Stimulated activated CD4-positive, alpha-beta T cell treated with anti-CD3 and anti-CD28 coated beads, Interleukin-4, amount 100 ng/mL, for 24 hours (primary cell): Measurements from ENCODE around the gene SRSF2.
"Not testable (repeated sequence)": the region's sequence is repeated elsewhere in the genome, so short reads cannot be mapped to it uniquely, and the experiment has no call there.

Experiments
- DNase-seq: peaks from one replicate; pipeline ENCODE4 v3.0.0-alpha.2; 2020

Gene SRSF2

DNA sequence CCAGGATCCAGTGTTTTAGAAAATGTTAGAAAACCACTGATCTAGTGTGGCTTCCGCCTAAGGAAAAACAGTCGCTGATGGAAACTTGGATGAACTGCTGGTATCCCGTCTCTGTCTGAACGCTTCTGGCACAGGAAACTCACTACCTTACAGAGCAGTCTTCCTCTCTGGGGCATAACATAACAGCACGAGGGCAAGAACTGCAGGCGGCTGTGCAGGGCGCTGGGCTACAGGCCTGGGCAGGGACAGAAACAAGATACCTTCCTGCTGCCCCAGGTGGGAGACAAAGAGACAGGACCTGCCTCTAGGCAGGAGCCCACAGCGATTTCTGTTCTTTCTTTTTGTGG lies 36.9 kb downstream of the SRSF2 start:
- no peak for DNase-seq

DNA sequence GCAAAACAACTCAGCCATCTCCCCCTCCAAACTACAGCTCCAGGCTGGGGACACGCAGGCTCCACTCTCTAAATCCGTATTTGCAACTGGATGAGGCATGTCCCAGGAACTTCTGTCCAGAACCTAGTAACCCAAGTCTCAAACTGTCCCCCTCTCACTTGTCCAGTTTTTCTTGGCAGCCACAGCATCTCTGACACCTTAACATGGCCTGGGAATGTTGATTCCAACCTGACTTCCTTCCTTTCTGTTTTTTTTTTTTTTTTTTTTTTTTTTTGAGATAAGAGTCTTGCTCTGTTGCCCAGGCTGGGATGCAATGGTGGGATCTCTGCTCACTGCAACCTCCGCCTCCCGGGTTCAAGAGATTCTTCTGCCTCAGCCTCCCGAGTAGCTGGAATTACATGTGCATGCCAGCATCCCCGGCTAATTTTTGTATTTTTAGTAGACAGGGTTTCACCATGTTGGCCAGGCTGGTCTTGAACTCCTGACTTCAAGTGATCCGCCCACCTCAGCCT lies 38.6 kb downstream of the SRSF2 start:
- DNase-seq, result not testable (repeated sequence)

DNA sequence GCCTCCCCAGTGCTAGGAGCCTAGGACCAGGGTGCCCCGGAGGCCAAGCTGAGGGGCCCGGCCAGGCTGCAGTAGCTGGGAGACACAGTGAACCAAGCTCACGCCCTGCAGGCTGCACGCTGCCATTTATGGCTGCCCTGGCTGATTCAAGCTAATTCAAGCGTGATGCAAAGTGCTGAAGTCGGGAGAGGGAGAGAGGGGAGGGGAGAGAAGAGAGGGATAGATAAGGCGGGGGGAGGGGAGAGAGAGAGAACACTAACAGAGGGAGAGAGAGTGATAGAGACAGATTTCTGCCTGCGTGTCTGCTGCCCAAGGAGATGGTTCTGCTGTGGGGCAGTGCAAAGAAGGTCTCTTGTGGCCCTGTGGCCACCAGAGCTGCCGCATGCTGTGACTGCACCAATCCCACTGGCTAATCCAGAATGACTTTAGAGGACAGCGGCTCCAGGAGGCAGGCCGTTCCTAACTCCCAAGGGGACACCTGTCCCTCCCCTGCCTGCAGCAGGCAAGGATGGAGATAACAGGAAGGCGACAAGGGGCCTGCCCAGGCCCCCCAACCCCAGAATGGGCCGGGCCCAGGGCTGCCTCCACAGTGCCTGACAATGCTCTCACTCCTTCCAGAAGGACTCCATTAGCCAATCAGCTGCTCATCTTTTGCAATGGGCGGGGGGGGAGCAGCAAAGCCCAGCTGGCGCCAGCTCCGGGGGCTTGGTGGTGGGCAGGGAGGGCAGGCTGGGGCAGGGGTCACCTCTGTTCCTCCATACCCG lies 39.2 kb downstream of the SRSF2 start:
- no peak for DNase-seq

GRCh38 chr17:76696763-76697701 lies 40.1 kb downstream of the SRSF2 start:
- DNase-seq, result no peak

GRCh38 chr17:76695059-76695831 lies 41.9 kb downstream of the SRSF2 start:
- no peak for DNase-seq

DNA sequence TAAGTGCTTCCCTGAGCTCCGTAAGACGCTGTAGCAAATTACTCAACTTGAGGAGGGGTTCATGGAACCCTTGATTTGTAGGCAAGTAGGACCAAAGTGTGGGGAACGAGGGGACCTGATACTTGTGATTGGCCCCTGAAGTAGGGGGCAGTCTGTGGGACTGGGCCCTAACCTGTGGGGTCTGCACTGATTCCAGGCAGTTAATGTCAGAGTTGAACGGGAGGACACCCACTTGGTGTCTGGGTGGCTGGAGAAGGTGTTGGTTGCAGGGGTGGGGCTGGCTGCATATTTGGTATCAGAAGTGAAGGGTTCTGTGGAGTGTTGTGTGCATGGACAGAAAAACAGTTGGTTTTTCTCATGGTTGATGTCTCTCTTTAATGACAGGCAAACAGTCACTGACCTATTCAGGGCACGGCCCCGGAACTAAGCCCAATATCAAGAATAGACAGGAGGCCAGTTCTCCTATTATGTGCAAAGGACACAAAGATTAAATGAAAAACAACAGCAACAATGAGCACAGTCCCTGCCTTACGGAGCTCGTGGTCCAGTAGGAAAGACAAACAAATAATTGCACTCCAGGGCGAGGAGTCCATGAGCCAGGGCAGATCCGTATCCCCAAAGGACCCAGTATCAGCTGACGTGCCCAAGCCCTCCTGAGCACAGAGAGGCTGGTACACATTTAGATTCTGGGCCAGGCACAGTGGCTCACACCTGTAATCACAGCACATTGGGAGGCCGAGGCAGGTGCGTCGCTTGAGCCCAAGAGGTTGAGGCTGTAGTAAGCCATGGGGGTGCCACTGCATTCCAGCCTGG lies 45.5 kb downstream of the SRSF2 start:
- no peak for DNase-seq

DNA sequence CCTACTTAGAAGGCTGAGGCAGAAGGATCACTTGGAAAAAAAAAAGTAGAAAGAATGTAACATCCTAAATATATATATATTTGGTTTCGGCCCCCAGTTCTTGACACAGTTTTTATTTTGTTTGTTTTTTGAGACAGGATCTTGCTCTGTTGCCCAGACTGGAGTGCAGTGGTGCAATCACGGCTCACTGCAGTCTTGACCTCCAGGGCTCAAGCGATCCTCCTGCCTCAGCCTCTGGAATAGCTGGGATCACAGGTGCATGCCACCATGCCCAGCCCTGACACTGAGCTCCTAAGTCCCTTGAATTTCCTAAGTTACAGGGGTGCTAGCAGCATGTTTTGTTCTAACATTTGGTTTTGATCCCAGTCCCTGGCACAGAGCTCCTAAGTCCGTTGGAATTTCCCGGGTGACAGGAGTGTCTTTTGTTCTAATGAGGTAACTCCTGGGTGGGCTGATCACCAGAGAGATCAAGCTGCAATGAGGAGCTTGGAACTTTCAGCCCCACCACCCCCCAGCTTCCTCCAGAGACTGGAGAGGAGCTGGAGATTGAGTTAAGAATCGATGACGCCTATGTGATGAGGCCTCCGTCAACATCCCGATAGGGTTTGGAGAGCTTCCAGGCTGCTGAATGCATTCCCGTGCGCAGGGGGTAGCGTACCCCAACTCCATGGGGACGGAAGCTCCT lies 46.4 kb downstream of the SRSF2 start:
- DNase-seq, result no peak

- no peak for DNase-seq
These were observed 47.3 kb downstream of the SRSF2 start for GRCh38 chr17:76689859-76690258.

- DNase-seq, result no peak
These were observed 48.9 kb downstream of the SRSF2 start for GRCh38 chr17:76688165-76688622.

DNA sequence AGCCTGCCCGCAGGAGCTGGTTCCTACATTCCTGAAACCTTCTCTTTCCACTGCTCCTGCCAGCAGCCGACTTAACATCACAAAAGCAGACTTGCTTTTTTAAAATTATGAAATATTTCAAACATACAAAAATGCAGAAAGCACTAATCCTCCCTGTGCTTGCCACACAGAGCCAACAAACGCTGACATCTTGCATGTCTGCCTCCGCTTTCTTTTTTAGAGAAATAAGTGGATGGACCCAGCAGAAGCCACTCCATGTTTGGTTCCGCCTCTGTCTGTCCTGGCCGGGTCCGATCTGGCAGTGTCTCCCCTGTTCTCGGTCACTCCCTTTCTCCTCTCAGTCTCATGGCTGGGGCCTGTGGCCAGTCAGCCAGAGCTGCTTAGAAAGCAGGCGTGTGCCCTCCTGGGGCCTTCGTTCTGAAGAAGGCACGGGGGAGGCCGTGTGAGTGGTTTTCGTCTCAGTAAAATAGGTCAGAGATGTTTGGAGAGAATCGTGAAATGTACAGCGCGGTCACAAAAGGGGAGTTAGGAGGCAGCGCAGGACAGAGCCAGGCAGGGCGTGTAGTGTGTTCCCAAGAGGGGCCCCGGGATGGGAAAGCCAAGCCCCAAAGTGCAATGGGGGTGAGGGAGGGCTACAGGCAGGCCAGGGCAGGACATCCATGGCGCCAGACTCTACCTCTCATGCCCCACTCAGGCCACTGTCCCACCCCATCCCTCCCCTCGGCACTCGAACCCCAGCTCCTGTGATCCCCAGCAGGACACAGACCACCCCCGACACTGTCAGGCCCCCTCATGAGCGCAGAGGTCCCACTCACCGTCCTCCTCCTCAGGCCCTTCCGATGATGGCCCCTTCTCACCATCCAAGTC lies 49.6 kb downstream of the SRSF2 start:
- DNase-seq, result no peak

DNA sequence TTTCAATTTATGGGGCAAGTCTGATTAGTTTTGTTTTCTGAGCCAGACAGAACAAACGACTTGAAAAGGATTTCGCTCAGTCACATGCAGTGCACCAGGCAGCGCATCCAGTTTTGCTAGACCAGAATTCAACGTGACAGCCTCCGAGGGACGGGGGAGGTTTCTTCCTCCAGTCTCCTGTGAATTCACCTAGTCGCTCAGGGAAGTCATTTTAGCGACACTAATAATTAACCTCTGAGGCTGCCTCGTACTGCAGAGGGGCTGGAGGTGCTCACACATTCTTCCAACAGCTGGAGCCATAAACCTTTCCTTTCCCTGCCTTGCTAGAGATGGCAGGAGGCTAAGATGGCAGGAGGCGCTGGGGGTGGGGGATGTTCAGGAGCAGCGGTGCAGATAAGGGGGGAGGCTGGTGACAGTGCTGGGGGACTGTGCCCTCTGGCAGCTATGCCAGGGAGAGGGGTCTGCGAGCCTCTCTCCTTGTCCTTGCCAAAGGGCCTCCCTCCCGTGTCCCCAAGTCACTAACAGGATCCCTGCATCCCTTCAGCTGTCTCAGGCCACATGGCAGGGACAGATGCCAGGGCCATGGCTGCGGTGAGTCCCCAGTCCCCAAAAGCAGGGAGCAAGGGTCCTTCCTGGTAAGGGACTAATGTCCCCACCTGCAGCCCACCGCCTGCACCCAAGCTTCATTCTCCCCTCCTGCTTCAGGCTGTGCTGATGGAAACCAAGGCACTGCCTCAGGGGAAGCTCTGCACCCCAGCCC lies 50.4 kb downstream of the SRSF2 start:
- DNase-seq, result no peak

- no peak for DNase-seq
These were observed 51.3 kb downstream of the SRSF2 start for GRCh38 chr17:76685846-76686245.

- no peak for DNase-seq
These were observed 51.8 kb downstream of the SRSF2 start for GRCh38 chr17:76685366-76685765.

- no peak for DNase-seq
These were observed 52.4 kb downstream of the SRSF2 start for GRCh38 chr17:76684756-76685155.
